ENCODE data around the gene PRPSAP2.

DNA sequence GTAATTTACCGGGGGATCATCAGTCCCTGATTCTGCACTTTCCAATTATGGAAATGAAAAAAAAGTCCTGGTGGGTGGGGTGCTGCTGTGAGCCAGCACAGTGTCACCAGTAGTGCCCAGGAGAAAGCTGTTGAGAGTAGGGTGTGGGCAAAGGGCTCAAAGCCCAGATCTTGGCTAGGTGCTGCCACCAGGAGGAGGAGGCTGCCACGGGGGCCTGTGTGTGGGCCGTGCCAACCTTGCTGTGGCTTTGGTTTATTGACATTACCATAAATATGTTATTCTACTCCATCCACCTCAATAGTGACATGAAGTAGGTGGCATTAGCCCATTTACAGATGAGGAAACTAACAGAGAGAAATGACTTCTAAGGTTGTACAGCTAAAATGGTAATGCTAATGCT is 6.7 kb upstream of the PRPSAP2 start:
- TF ChIP-seq, protein P1, sequence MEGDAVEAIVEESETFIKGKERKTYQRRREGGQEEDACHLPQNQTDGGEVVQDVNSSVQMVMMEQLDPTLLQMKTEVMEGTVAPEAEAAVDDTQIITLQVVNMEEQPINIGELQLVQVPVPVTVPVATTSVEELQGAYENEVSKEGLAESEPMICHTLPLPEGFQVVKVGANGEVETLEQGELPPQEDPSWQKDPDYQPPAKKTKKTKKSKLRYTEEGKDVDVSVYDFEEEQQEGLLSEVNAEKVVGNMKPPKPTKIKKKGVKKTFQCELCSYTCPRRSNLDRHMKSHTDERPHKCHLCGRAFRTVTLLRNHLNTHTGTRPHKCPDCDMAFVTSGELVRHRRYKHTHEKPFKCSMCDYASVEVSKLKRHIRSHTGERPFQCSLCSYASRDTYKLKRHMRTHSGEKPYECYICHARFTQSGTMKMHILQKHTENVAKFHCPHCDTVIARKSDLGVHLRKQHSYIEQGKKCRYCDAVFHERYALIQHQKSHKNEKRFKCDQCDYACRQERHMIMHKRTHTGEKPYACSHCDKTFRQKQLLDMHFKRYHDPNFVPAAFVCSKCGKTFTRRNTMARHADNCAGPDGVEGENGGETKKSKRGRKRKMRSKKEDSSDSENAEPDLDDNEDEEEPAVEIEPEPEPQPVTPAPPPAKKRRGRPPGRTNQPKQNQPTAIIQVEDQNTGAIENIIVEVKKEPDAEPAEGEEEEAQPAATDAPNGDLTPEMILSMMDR (IDR thresholded peaks at IDR 0.05; ENCODE audit: low read depth, low read length): no peak
- TF ChIP-seq EZH2phosphoT487 (IDR thresholded peaks at IDR 0.05; ENCODE audit: low read depth): no peak

All from OCI-LY3 (cell line).